AG08396 (cell line): ENCODE data around the gene LYL1.

Source experiments
- DNase-seq: peaks from one replicate; pipeline ENCODE4 v3.0.0; 2012; ENCODE audit warnings: low spot score, mixed read lengths

LYL1 gene

GRCh38 chr19:13055213-13056051, 47.2 kb downstream of the LYL1 start:
- peak; percentile 83 for DNase-seq

GRCh38 chr19:13054626-13055212, 47.9 kb downstream of the LYL1 start:
- DNase-seq = no peak

- DNase-seq = peak; percentile 91
Measured at GRCh38 chr19:13053761-13054625, 48.7 kb downstream of the LYL1 start.

- no peak for DNase-seq
Measured at GRCh38 chr19:13053238-13053637, 49.4 kb downstream of the LYL1 start.

GRCh38 chr19:13052447-13053175, 50.0 kb downstream of the LYL1 start:
- no peak for DNase-seq

GRCh38 chr19:13051557-13052165, 51.0 kb downstream of the LYL1 start:
- no peak for DNase-seq

- DNase-seq = no peak
Measured at GRCh38 chr19:13050274-13050673, 52.4 kb downstream of the LYL1 start.
